SK-N-SH treated with all-trans-retinoic acid at 6 μM for 48 hours (cell line): ENCODE data around the gene THADA.
"Not testable (repeated sequence)": the region's sequence is repeated elsewhere in the genome, so short reads cannot be mapped to it uniquely, and the experiment has no call there.

Experiments
- ATAC-seq: fragments of 200-7000 bp; cut with Tn5 transposase; 3 replicates; pipeline ENCODE4 v1.9.1; 2020; ENCODE audit warnings: mild to moderate bottlenecking, moderate library complexity
- ARNTL ChIP-seq: fragments of 450-650 bp; formaldehyde crosslinking; IDR thresholded peaks from 2 replicates; pipeline ENCODE4 v1.5.0; 2020; ENCODE audit warnings: low read depth, mild to moderate bottlenecking, moderate library complexity, borderline replicate concordance
- CSDC2 ChIP-seq: fragments of 250-450 bp; sonication (Bioruptor Pico); IDR thresholded peaks from 2 replicates; pipeline ENCODE4 v1.5.0; 2020; ENCODE audit warnings: mild to moderate bottlenecking, moderate library complexity
- ESRRG ChIP-seq: fragments of 250-450 bp; sonication (Bioruptor Pico); IDR thresholded peaks from 2 replicates; pipeline ENCODE4 v1.6.1; 2021; ENCODE audit warnings: mild to moderate bottlenecking
- GLIS3 ChIP-seq: fragments of 250-450 bp; sonication (Bioruptor Pico); IDR thresholded peaks from 2 replicates; pipeline ENCODE4 v1.5.0; 2020; ENCODE audit warnings: mild to moderate bottlenecking, moderate library complexity
- ISL1 ChIP-seq: fragments of 250-450 bp; sonication (Bioruptor Pico); IDR thresholded peaks from 2 replicates; pipeline ENCODE4 v2.1.2; 2022; ENCODE audit warnings: mild to moderate bottlenecking, moderate library complexity
- OSR1 ChIP-seq: fragments of 250-450 bp; sonication (Bioruptor Pico); IDR thresholded peaks from 2 replicates; pipeline ENCODE4 v1.8.0; 2022; ENCODE audit warnings: moderate library complexity, mild to moderate bottlenecking, inconsistent platforms
- PATZ1 ChIP-seq: fragments of 250-450 bp; sonication (Bioruptor Pico); IDR thresholded peaks from 2 replicates; pipeline ENCODE4 v1.8.0; 2020; ENCODE audit warnings: mild to moderate bottlenecking, moderate library complexity, borderline replicate concordance
- PPARA ChIP-seq: fragments of 250-450 bp; sonication (Bioruptor Pico); IDR thresholded peaks from 2 replicates; pipeline ENCODE4 v1.5.0; 2020; ENCODE audit warnings: mild to moderate bottlenecking, borderline replicate concordance
- RARB ChIP-seq: fragments of 250-450 bp; sonication (Bioruptor Pico); IDR thresholded peaks from 2 replicates; pipeline ENCODE4 v1.8.0; 2021; ENCODE audit warnings: mild to moderate bottlenecking, moderate library complexity
- SNAI2 ChIP-seq: fragments of 250-450 bp; sonication (Bioruptor Pico); IDR thresholded peaks from 2 replicates; pipeline ENCODE4 v1.5.0; 2020; ENCODE audit warnings: mild to moderate bottlenecking, moderate library complexity
- TCF4 ChIP-seq: fragments of 250-450 bp; sonication (Bioruptor Pico); IDR thresholded peaks from 2 replicates; pipeline ENCODE4 v1.8.0; 2021; ENCODE audit warnings: mild to moderate bottlenecking, moderate library complexity, borderline replicate concordance
- TOX ChIP-seq: fragments of 250-450 bp; sonication (Bioruptor Pico); IDR thresholded peaks from 2 replicates; pipeline ENCODE4 v1.8.0; 2021; ENCODE audit warnings: mild to moderate bottlenecking, moderate library complexity, borderline replicate concordance
- TSHZ2 ChIP-seq: fragments of 250-450 bp; sonication (Bioruptor Pico); IDR thresholded peaks from 2 replicates; pipeline ENCODE4 v1.5.0; 2020; ENCODE audit warnings: mild to moderate bottlenecking, moderate library complexity
- ZC3H10 ChIP-seq: fragments of 250-450 bp; sonication (Bioruptor Pico); IDR thresholded peaks from 2 replicates; pipeline ENCODE4 v1.5.1; 2021; ENCODE audit warnings: mild to moderate bottlenecking, moderate library complexity
- ZFP3 ChIP-seq: fragments of 250-450 bp; sonication (Bioruptor Pico); IDR thresholded peaks from 2 replicates; pipeline ENCODE4 v1.5.0; 2020; ENCODE audit warnings: mild to moderate bottlenecking, moderate library complexity
- ZFP30 ChIP-seq: fragments of 450-650 bp; formaldehyde crosslinking; IDR thresholded peaks from 2 replicates; pipeline ENCODE4 v1.5.0; 2022; ENCODE audit warnings: mild to moderate bottlenecking, moderate library complexity
- ZNF565 ChIP-seq: fragments of 450-650 bp; formaldehyde crosslinking; conservative IDR thresholded peaks from 2 replicates; pipeline ENCODE4 v1.5.0; 2020; ENCODE audit warnings: low read depth, mild to moderate bottlenecking, moderate library complexity
- ZNF70 ChIP-seq: fragments of 450-650 bp; formaldehyde crosslinking; IDR thresholded peaks from 2 replicates; pipeline ENCODE4 v1.5.0; 2020; ENCODE audit warnings: mild to moderate bottlenecking, moderate library complexity
- ZNF8 ChIP-seq: fragments of 450-650 bp; formaldehyde crosslinking; IDR thresholded peaks from 2 replicates; pipeline ENCODE4 v1.5.0; 2020; ENCODE audit warnings: mild to moderate bottlenecking, moderate library complexity
- TF ChIP-seq, protein P1 (sequence below): fragments of 250-450 bp; sonication (Bioruptor Pico); IDR thresholded peaks from 2 replicates; pipeline ENCODE4 v1.8.0; 2021; ENCODE audit warnings: low read depth, mild to moderate bottlenecking, moderate library complexity, borderline replicate concordance
- TF ChIP-seq, protein P2 (sequence below): fragments of 250-450 bp; sonication (Bioruptor Pico); IDR thresholded peaks from 2 replicates; pipeline ENCODE4 v1.5.1; 2021; ENCODE audit warnings: mild to moderate bottlenecking, moderate library complexity

The THADA gene

DNA sequence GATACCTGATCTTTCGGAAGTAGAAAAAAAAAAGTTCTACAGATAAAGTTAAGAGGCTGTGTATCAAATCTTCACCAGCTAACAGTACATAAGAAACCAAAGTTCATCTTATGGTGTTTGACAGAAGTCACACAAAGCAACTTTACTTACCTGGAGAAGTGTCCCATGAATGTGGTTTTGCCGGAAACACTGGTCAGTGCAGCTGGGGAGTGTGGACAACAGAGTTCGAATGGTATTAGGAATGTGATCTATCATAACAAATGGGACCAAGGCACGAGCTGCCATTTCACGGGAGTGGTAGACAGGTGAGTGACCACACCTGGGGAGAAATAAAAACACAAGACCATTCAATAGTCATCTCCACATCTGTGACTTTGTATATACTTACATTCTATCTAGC is 198.0 kb downstream of the THADA start:
- no peak for ATAC-seq
- TF ChIP-seq ZNF70 (CRISPR knock-in tag) (no peak), CSDC2 (CRISPR knock-in tag) (no peak), OSR1 (CRISPR knock-in tag) (no peak), ZC3H10 (no peak), TSHZ2 (CRISPR knock-in tag) (no peak), GLIS3 (no peak), TCF4 (no peak), ZFP3 (no peak), PPARA (CRISPR knock-in tag) (no peak), ZFP30 (no peak)
- TF ChIP-seq, protein P1, sequence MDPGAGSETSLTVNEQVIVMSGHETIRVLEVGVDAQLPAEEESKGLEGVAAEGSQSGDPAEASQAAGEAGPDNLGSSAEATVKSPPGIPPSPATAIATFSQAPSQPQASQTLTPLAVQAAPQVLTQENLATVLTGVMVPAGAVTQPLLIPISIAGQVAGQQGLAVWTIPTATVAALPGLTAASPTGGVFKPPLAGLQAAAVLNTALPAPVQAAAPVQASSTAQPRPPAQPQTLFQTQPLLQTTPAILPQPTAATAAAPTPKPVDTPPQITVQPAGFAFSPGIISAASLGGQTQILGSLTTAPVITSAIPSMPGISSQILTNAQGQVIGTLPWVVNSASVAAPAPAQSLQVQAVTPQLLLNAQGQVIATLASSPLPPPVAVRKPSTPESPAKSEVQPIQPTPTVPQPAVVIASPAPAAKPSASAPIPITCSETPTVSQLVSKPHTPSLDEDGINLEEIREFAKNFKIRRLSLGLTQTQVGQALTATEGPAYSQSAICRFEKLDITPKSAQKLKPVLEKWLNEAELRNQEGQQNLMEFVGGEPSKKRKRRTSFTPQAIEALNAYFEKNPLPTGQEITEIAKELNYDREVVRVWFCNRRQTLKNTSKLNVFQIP (CRISPR knock-in tag): no peak

DNA sequence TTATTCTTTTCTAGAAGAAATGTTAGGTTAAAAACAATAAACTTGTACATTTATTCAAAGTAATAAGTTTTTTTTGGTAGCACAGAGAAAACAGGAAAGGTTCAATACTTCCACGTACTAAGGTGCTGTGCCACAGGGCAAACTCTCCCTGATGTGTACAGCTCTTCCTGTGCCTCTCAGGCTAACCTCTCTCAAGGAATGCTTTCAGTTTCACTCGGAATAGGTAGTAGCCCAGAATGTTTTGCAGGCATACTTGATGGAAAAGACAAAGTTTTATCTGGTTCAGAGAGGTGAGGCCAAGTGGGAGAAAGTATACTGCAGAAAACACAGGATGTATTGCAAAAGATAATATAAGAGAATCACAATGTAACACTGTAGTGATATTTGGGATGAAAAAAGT is 198.4 kb downstream of the THADA start:
- no peak for ATAC-seq
- TF ChIP-seq ZNF8 (CRISPR knock-in tag) (no peak), TCF4 (no peak), ISL1 (no peak), ESRRG (CRISPR knock-in tag) (no peak)
- TF ChIP-seq, protein P1 (CRISPR knock-in tag): no peak

- not testable (repeated sequence) for ATAC-seq
Observed at GRCh38 chr2:43396344-43396743, 199.5 kb downstream of the THADA start.

- ATAC-seq: no peak
- TF ChIP-seq ZNF565 (0 out of 2 replicates have a peak, but pooled peaks have one; percentile 64), OSR1 (CRISPR knock-in tag) (no peak), ZFP3 (no peak), ZC3H10 (no peak), SNAI2 (CRISPR knock-in tag) (peak; percentile 92; the same call in 1 of the 2 replicates), RARB (CRISPR knock-in tag) (no peak), CSDC2 (CRISPR knock-in tag) (no peak), TOX (no peak), ZNF8 (CRISPR knock-in tag) (0 out of 2 replicates have a peak, but pooled peaks have one; percentile 19), GLIS3 (peak; percentile 85), TSHZ2 (CRISPR knock-in tag) (peak; percentile 86; the same call in 1 of the 2 replicates), TCF4 (peak; percentile 98), PPARA (CRISPR knock-in tag) (0 out of 2 replicates have a peak, but pooled peaks have one; percentile 73), ZNF70 (CRISPR knock-in tag) (peak; percentile 41; the same call in 1 of the 2 replicates), PATZ1 (CRISPR knock-in tag) (no peak; the same call in 1 of the 2 replicates), ISL1 (peak; percentile 88), ZFP30 (peak; percentile 46; the same call in 1 of the 2 replicates), ARNTL (CRISPR knock-in tag) (peak; percentile 53; the same call in 1 of the 2 replicates)
- TF ChIP-seq, protein P1 (CRISPR knock-in tag): no peak
- TF ChIP-seq, protein P2, sequence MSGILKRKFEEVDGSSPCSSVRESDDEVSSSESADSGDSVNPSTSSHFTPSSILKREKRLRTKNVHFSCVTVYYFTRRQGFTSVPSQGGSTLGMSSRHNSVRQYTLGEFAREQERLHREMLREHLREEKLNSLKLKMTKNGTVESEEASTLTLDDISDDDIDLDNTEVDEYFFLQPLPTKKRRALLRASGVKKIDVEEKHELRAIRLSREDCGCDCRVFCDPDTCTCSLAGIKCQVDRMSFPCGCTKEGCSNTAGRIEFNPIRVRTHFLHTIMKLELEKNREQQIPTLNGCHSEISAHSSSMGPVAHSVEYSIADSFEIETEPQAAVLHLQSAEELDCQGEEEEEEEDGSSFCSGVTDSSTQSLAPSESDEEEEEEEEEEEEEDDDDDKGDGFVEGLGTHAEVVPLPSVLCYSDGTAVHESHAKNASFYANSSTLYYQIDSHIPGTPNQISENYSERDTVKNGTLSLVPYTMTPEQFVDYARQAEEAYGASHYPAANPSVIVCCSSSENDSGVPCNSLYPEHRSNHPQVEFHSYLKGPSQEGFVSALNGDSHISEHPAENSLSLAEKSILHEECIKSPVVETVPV: peak; percentile 89; the same call in 1 of the 2 replicates
Observed at GRCh38 chr2:43393918-43394317, 201.9 kb downstream of the THADA start.
